ENCODE data around the gene SST.
"Not testable (repeated sequence)": the region's sequence is repeated elsewhere in the genome, so short reads cannot be mapped to it uniquely, and the experiment has no call there.

SST gene

GRCh38 chr3:187681756-187682155, 11.6 kb upstream of the SST start:
- DNase-seq, result not testable (repeated sequence)

- peak; percentile 31 for DNase-seq
Measured at GRCh38 chr3:187679638-187680396, 9.6 kb upstream of the SST start.

GRCh38 chr3:187678726-187679268, 8.6 kb upstream of the SST start:
- no peak for DNase-seq

- DNase-seq, result no peak
Measured at GRCh38 chr3:187677604-187678003, 7.4 kb upstream of the SST start.

- no peak for DNase-seq
Measured at GRCh38 chr3:187673012-187673411, 2.8 kb upstream of the SST start.

- no peak for DNase-seq
Measured at GRCh38 chr3:187667526-187667925, 2.7 kb downstream of the SST start.

- DNase-seq, result no peak
Measured at GRCh38 chr3:187665764-187666402, 4.3 kb downstream of the SST start.

- no peak for DNase-seq
Measured at GRCh38 chr3:187665010-187665409, 5.2 kb downstream of the SST start.

GRCh38 chr3:187662848-187663409, 7.3 kb downstream of the SST start:
- DNase-seq, result no peak

GRCh38 chr3:187661267-187661666, 8.9 kb downstream of the SST start:
- DNase-seq, result no peak

GRCh38 chr3:187651282-187651681, 18.9 kb downstream of the SST start:
- DNase-seq, result no peak

GRCh38 chr3:187648177-187648576, 22.0 kb downstream of the SST start:
- DNase-seq, result no peak

GRCh38 chr3:187646906-187647660, 23.1 kb downstream of the SST start:
- DNase-seq, result no peak

- DNase-seq, result not testable (repeated sequence)
Measured at GRCh38 chr3:187645379-187645778, 24.8 kb downstream of the SST start.

GRCh38 chr3:187642861-187643260, 27.3 kb downstream of the SST start:
- DNase-seq, result no peak

GRCh38 chr3:187641320-187642016, 28.7 kb downstream of the SST start:
- no peak for DNase-seq

GRCh38 chr3:187640569-187641059, 29.6 kb downstream of the SST start:
- no peak for DNase-seq

GRCh38 chr3:187639927-187640568, 30.1 kb downstream of the SST start:
- DNase-seq, result no peak

- DNase-seq, result no peak
Measured at GRCh38 chr3:187636528-187636927, 33.7 kb downstream of the SST start.

GRCh38 chr3:187630404-187630803, 39.8 kb downstream of the SST start:
- no peak for DNase-seq

- no peak for DNase-seq
Measured at GRCh38 chr3:187629711-187630110, 40.5 kb downstream of the SST start.

- DNase-seq, result no peak
Measured at GRCh38 chr3:187628169-187628568, 42.0 kb downstream of the SST start.

Measured in effector CD8-positive, alpha-beta T cell (primary cell).